PFSK-1 (cell line): Measurements from ENCODE around the gene CASP8AP2. TPM values are rescaled to one million over a fixed set of nuclear protein-coding genes. Genes with fewer than 3 reads are reported as not detected.

ENCODE experiments used
- FOXP2 ChIP-seq: optimal IDR thresholded peaks from 2 replicates; pipeline ENCODE3; 2011; ENCODE audit warnings: borderline replicate concordance, control low read depth, inconsistent platforms; ENCODE audit not compliant: insufficient read depth; ENCODE audit errors: extremely low read length, extremely low read depth
- POLR2AphosphoS5 ChIP-seq: IDR thresholded peaks from 2 replicates; pipeline ENCODE4 v1.6.1; 2012; ENCODE audit warnings: low read depth, mild to moderate bottlenecking, control low read depth, low read length, moderate library complexity
- SIN3A ChIP-seq: IDR thresholded peaks from 2 replicates; pipeline ENCODE4 v1.6.1; 2012; ENCODE audit warnings: mild to moderate bottlenecking, low read length, moderate library complexity, borderline replicate concordance; ENCODE audit not compliant: insufficient read depth
- TAF1 ChIP-seq: IDR thresholded peaks from 2 replicates; pipeline ENCODE4 v1.6.1; 2012; ENCODE audit warnings: low read length, control low read depth, borderline replicate concordance; ENCODE audit not compliant: insufficient read depth
- polyA plus RNA-seq: library from polyadenylated mRNA; unstranded; fragments of >200 nt; gene quantifications from one replicate; pipeline ENCODE4 v1.2.1, GENCODE V29; 2012; ENCODE audit warnings: low read depth, missing spikeins; ENCODE audit not compliant: insufficient read length
- TF ChIP-seq, protein P1 (sequence below), 2 experiments: IDR thresholded peaks; 2 replicates each; pipeline versions ENCODE4 v1.6.1 to v1.8.0; 2011 to 2012; ENCODE audit warnings: low read depth in 2 of 2, low read length in 2 of 2, control low read depth in 1 of 2, inconsistent platforms in 1 of 2, mild to moderate bottlenecking in 1 of 2, moderate library complexity in 1 of 2; ENCODE audit not compliant: insufficient read depth in 1 of 2

CASP8AP2 gene
- polyA plus RNA-seq, result 5.4 TPM

GRCh38 chr6:89829472-89830169 is at the start of gene CASP8AP2:
TSS of gene CASP8AP2 (plus strand) at chr6:89829880.
- TF ChIP-seq POLR2AphosphoS5 (peak; percentile 82), FOXP2 (peak; percentile 15), SIN3A (peak; percentile 92; the same call in 1 of the 2 replicates), TAF1 (no peak)

DNA sequence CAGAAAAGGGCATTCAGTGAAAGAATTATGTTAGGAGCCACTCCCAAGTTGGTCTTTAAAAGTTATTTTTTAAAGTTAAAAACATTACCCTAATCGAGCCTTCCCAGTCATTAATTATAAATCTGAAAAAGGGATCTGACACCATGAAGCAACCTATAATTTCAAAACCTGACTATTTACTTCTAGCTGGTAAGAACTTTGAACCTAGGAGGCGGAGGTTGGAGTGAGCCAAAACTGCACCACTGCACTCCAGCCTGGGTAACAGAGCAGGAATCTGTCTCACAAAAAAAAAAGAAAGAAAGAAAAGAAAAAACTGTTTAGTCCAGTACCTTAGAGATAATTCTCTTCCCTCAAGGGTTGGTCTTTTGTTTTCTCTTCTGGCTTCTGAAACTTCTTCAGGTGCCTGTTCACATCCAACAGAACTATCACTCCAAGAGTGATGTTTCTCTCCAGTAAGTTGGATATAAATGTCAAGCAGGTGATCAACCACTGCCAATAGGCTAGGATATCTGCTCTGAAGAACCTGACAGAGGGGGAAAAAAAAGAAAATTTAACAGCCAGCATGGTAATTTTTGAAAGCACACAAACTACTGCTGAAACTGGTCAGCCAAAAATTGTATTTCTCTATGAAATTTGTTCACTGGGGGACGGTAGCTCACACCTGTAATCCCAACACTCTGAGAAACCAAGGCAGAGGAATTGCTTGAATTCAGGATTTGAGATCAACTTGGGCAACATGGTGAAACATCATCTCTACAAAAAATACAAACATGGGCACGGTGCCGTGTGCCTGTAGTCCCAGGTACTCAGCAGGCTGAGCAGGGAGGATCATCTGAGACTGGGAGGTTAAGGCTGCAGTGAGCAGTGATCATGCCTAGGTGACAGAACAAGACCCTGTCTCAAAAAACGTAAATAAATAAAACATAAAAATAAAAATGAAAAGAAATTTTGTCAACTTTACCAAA is 48.3 kb upstream of the CASP8AP2 start:
- no peak for TF ChIP-seq TAF1
- no peak for TF ChIP-seq POLR2AphosphoS5
- TF ChIP-seq SIN3A, result no peak
- TF ChIP-seq FOXP2, result no peak
- TF ChIP-seq, protein P1, sequence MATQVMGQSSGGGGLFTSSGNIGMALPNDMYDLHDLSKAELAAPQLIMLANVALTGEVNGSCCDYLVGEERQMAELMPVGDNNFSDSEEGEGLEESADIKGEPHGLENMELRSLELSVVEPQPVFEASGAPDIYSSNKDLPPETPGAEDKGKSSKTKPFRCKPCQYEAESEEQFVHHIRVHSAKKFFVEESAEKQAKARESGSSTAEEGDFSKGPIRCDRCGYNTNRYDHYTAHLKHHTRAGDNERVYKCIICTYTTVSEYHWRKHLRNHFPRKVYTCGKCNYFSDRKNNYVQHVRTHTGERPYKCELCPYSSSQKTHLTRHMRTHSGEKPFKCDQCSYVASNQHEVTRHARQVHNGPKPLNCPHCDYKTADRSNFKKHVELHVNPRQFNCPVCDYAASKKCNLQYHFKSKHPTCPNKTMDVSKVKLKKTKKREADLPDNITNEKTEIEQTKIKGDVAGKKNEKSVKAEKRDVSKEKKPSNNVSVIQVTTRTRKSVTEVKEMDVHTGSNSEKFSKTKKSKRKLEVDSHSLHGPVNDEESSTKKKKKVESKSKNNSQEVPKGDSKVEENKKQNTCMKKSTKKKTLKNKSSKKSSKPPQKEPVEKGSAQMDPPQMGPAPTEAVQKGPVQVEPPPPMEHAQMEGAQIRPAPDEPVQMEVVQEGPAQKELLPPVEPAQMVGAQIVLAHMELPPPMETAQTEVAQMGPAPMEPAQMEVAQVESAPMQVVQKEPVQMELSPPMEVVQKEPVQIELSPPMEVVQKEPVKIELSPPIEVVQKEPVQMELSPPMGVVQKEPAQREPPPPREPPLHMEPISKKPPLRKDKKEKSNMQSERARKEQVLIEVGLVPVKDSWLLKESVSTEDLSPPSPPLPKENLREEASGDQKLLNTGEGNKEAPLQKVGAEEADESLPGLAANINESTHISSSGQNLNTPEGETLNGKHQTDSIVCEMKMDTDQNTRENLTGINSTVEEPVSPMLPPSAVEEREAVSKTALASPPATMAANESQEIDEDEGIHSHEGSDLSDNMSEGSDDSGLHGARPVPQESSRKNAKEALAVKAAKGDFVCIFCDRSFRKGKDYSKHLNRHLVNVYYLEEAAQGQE (IDR thresholded peaks at IDR 0.05; ENCODE audit: insufficient read depth in 1 of 2, low read depth in 2 of 2, low read length in 2 of 2), result no peak

DNA sequence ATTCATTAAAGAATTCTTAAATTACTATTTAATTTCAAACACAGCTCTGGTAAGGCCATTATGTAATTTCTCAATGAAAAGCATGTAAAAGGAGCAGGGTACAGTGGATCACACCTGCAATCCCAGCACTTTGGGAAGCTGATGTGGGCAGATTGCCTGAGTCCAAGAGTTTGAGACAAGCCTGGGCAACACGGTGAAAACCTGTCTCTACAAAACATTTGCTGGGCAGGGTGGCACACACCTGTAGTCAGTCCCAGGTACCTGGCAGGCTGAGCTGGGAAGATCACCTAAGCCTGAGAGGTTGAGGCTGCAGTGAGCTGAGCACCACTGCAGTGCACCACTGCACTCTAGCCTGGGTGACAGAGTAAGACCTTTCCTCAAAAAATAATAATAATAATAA is 47.5 kb upstream of the CASP8AP2 start:
- TF ChIP-seq TAF1 (no peak), POLR2AphosphoS5 (no peak), FOXP2 (no peak), SIN3A (no peak)
- TF ChIP-seq, protein P1 (IDR thresholded peaks at IDR 0.05; ENCODE audit: insufficient read depth in 1 of 2, low read depth in 2 of 2, low read length in 2 of 2), result no peak

DNA sequence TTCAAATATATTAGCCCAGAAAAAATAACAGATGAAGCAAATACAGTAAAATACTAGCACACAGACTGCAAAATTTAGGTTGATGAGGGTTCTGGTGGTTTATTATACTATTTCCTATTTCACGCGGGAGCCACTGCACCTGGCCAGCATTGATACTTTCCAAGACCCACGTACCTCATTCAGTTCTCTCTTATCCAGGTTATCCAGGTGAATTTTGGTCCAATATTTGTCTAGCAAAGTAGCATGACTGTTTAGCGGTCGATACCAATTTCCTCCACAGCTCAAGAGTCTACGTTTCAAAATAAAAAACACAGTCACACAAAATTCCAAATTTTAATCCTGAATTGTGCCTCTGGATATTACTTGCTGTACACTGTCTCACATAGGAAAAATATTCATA is 44.8 kb upstream of the CASP8AP2 start:
- TF ChIP-seq POLR2AphosphoS5, result no peak
- no peak for TF ChIP-seq TAF1
- no peak for TF ChIP-seq SIN3A
- no peak for TF ChIP-seq FOXP2
- TF ChIP-seq, protein P1 (IDR thresholded peaks at IDR 0.05; ENCODE audit: insufficient read depth in 1 of 2, low read depth in 2 of 2, low read length in 2 of 2), result no peak

DNA sequence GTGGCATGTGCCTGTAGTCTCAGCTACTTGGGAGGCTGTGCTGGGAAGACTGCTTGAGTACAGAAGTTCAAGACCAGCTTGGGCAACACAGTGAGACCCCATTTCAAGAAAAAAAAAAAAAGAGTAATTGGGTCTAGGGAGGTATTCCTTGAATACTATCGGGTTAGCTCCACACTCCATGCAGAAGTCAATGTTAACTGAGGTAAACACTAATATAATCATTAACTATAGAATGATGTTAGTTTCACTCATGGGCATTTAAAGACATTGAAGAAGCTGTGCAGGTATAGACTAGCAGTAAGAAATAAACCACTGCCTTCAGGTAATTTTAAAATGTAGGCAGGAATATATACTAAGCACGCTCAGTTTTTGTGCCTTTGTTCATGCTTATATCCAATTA is 42.7 kb upstream of the CASP8AP2 start:
- TF ChIP-seq POLR2AphosphoS5, result no peak
- TF ChIP-seq SIN3A, result no peak
- TF ChIP-seq FOXP2, result no peak
- no peak for TF ChIP-seq TAF1
- TF ChIP-seq, protein P1 (IDR thresholded peaks at IDR 0.05; ENCODE audit: insufficient read depth in 1 of 2, low read depth in 2 of 2, low read length in 2 of 2), result no peak
